A673 (cell line): ENCODE results near the gene PGAP3. TPM values are rescaled to one million over a fixed set of nuclear protein-coding genes. Genes with fewer than 3 reads are reported as not detected.

ENCODE experiments used
- BruUV-seq: library from RNA; stranded (reverse); fragments of 400-500 nt; replicated peaks from 2 replicates; lab custom pipeline; 2021; lab: Mats Ljungman, UMichigan
- CTCF ChIA-PET: fragments of 300-600 bp; sonication (Branson Sonifier 250); formaldehyde crosslinking; loops from one replicate; lab custom pipeline; 2022; ENCODE audit warnings: antibody characterized with exemption; lab: Charles Lee
- POLR2A ChIA-PET: fragments of 300-600 bp; sonication (Branson Sonifier 250); formaldehyde crosslinking; loops from one replicate; lab custom pipeline; 2022; ENCODE audit warnings: antibody characterized with exemption; ENCODE audit not compliant: low non-redundant PET; lab: Charles Lee
- DNase-seq: peaks from one replicate; pipeline ENCODE4 v3.0.0-alpha.2; 2015; ENCODE audit warnings: low spot score
- H3K27ac ChIP-seq: fragments of 200-600 bp; sonication (generic); 2 replicates; pipeline ENCODE4 v1.5.1; 2016; ENCODE audit warnings: mixed run types, low read depth, mild to moderate bottlenecking, mixed read lengths, antibody characterized with exemption, low read length; ENCODE audit not compliant: poor library complexity, severe bottlenecking
- H3K27me3 ChIP-seq: fragments of 200-600 bp; sonication (generic); replicated peaks from 2 replicates; pipeline ENCODE4 v1.6.1; 2017; ENCODE audit warnings: mixed run types, low read depth, mild to moderate bottlenecking, mixed read lengths, antibody characterized with exemption, low read length; ENCODE audit not compliant: insufficient read depth, poor library complexity
- H3K36me3 ChIP-seq: fragments of 200-600 bp; sonication (generic); 2 replicates; pipeline ENCODE4 v1.6.1; 2016; ENCODE audit warnings: mixed run types, mild to moderate bottlenecking, mixed read lengths, antibody characterized with exemption, low read length; ENCODE audit not compliant: insufficient read depth, poor library complexity, severe bottlenecking
- H3K4me1 ChIP-seq: fragments of 200-600 bp; sonication (generic); 2 replicates; pipeline ENCODE4 v1.6.1; 2017; ENCODE audit warnings: mixed run types, mild to moderate bottlenecking, mixed read lengths, antibody characterized with exemption, low read length; ENCODE audit not compliant: insufficient read depth, poor library complexity, severe bottlenecking
- H3K4me3 ChIP-seq: fragments of 200-600 bp; sonication (generic); 2 replicates; pipeline ENCODE4 v1.5.1; 2016; ENCODE audit warnings: low read depth, mixed run types, mild to moderate bottlenecking, mixed read lengths, low read length; ENCODE audit not compliant: poor library complexity, severe bottlenecking
- H3K9me3 ChIP-seq: fragments of 200-600 bp; sonication (generic); 2 replicates; pipeline ENCODE4 v1.6.1; 2016; ENCODE audit warnings: mixed run types, low read depth, mild to moderate bottlenecking, mixed read lengths, antibody characterized with exemption, low read length; ENCODE audit not compliant: poor library complexity, severe bottlenecking
- EZH2 ChIP-seq: fragments of 200-600 bp; sonication (generic); IDR thresholded peaks from 2 replicates; pipeline ENCODE4 v1.6.1; 2017; ENCODE audit warnings: borderline replicate concordance, low read depth, mild to moderate bottlenecking, mixed read lengths, antibody characterized with exemption, low read length; ENCODE audit not compliant: poor library complexity, severe bottlenecking
- intact Hi-C: fragments of 100-400 bp; cut with micrococcal nuclease; formaldehyde crosslinking; loops from one replicate; pipeline ENCODE4 v1.10.0; 2022; ENCODE audit not compliant: unreplicated experiment
- total RNA-seq: library from RNA; stranded (reverse); gene quantifications from 2 replicates; pipeline ENCODE4 v1.2.3, GENCODE V29; 2021
- TF ChIP-seq, protein P1 (sequence below): fragments of 300-800, 200-600 bp; sonication (generic); conservative IDR thresholded peaks from 2 replicates; pipeline ENCODE4 v1.5.1; 2017; ENCODE audit warnings: low read depth, mild to moderate bottlenecking, antibody characterized with exemption, low read length, moderate library complexity, mixed read lengths

The PGAP3 gene
- total RNA-seq, 1 experiment from 2014 or later: 3.6 TPM

DNA sequence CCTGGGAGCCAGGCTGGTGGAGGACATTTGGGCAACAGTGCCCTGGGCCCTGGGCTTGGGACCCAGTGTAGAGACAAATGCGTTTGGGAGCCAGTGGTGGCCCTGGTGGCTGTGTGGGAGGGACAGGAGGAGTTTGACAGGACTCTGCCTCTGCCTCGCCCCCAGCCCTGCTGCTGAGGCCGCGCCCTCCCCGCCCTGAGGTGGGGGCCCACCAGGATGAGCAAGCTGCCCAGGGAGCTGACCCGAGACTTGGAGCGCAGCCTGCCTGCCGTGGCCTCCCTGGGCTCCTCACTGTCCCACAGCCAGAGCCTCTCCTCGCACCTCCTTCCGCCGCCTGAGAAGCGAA is 34.6 kb downstream of the PGAP3 start:
- Histone ChIP-seq H3K4me1 (no peaks in the 10 kb centered on the region), H3K4me3 (no peak overlapping the region), H3K9me3 (no peaks in the 10 kb centered on the region), H3K27me3 (no peaks in the 10 kb centered on the region), H3K36me3 (no peaks in the 10 kb centered on the region), H3K27ac (no peak overlapping the region)
- DNase-seq: no peak
- intact Hi-C loops: no loop called here
- no peak for TF ChIP-seq EZH2
- TF ChIP-seq, protein P1, sequence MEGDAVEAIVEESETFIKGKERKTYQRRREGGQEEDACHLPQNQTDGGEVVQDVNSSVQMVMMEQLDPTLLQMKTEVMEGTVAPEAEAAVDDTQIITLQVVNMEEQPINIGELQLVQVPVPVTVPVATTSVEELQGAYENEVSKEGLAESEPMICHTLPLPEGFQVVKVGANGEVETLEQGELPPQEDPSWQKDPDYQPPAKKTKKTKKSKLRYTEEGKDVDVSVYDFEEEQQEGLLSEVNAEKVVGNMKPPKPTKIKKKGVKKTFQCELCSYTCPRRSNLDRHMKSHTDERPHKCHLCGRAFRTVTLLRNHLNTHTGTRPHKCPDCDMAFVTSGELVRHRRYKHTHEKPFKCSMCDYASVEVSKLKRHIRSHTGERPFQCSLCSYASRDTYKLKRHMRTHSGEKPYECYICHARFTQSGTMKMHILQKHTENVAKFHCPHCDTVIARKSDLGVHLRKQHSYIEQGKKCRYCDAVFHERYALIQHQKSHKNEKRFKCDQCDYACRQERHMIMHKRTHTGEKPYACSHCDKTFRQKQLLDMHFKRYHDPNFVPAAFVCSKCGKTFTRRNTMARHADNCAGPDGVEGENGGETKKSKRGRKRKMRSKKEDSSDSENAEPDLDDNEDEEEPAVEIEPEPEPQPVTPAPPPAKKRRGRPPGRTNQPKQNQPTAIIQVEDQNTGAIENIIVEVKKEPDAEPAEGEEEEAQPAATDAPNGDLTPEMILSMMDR: no peak
- ChIA-PET POLR2A (no interaction called here), CTCF (interaction anchor here (1.0 to 1.6 kb wide), 4 partner anchors 16 to 49 kb away, joined by 3 to 5 read pairs (median 4); partner anchors contain the start of gene STARD3)
- no TSS peak for BruUV-seq

DNA sequence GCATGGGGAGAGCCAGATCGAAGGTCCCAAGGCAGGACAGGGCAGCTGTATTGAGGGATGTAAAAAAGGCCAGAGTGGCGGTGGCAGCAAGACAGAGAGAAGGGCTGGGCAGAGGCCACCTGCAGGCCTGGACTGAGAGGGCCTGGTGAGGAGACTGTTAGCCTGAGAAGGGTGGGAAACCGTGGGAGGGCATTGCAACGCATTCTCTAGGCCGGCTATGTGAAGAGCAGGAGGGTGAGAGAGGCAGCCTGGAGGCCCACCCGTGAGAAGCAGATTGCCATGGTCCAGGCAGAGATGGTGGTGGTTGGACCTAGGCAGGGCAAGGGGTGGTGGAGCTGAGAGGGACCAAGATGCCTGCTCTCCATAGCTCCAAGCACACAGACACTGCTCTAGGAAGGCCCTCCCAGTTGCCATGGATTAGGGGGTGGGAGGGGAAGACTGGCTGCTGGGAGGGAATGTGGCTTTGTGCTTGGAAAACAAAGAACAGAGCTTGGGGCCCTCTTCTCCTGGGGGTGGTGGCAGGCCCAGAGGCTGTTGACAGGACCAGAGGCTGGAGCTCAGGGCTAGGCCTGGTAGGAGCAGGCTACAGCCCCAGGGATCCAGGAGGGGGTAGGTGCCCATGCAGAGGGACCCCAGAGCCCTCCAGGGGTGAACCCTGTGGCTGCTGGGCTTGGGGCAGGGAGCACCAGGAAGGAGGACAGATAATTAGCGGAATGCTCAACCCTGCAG is 35.1 kb downstream of the PGAP3 start:
- no peaks in the 10 kb centered on the region for H3K4me1 ChIP-seq
- H3K27ac ChIP-seq: no peak overlapping the region
- no peaks in the 10 kb centered on the region for H3K9me3 ChIP-seq
- TF ChIP-seq EZH2: no peak
- TF ChIP-seq, protein P1: no peak
- no TSS peak for BruUV-seq
- ChIA-PET CTCF (interaction anchor here (1.4 to 1.6 kb wide), 2 partner anchors 15 to 31 kb away, joined by 4 to 5 read pairs; partner anchors contain the start of gene STARD3), POLR2A (no interaction called here)
- intact Hi-C loops: no loop called here
- H3K4me3 ChIP-seq: no peak overlapping the region
- no peaks in the 10 kb centered on the region for H3K36me3 ChIP-seq
- DNase-seq: no peak
- no peaks in the 10 kb centered on the region for H3K27me3 ChIP-seq

DNA sequence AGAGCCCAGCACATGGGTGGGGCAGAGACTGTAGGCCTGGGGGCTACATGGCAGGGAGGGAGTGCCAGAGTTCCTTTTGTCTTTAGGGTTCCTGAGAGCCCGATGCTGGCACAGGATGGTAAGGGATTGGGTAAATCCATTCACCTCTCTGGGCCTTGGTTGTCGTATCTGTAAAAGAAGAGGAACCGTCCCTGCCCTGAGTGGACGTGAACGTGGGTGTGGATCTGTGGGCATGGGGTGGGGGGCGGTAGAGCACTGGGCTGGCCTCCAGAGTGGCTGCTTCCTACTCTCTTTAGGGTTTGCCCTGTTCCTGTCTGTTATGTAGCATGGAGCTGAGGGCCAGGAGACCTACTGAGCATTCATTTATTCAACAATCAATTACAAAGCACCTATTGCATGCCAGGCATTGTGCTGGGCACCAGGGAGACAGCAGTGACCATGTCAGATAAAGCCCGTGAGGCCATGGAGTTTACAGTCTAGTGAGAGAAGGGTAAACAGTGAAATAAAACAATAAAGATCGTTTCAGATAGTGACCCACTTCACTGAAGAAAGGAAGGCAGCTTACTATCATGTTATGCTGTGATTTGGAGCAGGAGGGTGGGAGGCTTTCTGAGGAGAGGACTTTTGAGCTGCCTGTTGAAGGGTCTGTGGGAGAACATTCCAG is 35.8 kb downstream of the PGAP3 start:
- intact Hi-C loops: no loop called here
- no peak for DNase-seq
- POLR2A ChIA-PET: no interaction called here
- no peak overlapping the region for H3K4me3 ChIP-seq
- no TSS peak for BruUV-seq
- no peak for TF ChIP-seq EZH2
- TF ChIP-seq, protein P1: no peak
- CTCF ChIA-PET: no interaction called here
- H3K4me1 ChIP-seq: no peaks in the 10 kb centered on the region
- H3K27me3 ChIP-seq: no peaks in the 10 kb centered on the region
- H3K9me3 ChIP-seq: no peaks in the 10 kb centered on the region
- H3K36me3 ChIP-seq: no peaks in the 10 kb centered on the region
- H3K27ac ChIP-seq: no peak overlapping the region
